Colonic mucosa (tissue), 4 donors: ENCODE data around the gene UQCR11. TPM values are rescaled to one million over a fixed set of nuclear protein-coding genes. Genes with fewer than 3 reads are reported as not detected.

Experiments used
- DNase-seq: peaks from one replicate; pipeline ENCODE4 v3.0.0-alpha.2; 2020
- H3K27ac ChIP-seq: fragments of 200-600 bp; one replicate; pipeline ENCODE4 v1.8.0; 2021
- H3K27me3 ChIP-seq: fragments of 200-600 bp; one replicate; pipeline ENCODE4 v1.8.0; 2021
- H3K36me3 ChIP-seq: fragments of 200-600 bp; one replicate; pipeline ENCODE4 v1.8.0; 2021
- H3K4me1 ChIP-seq: fragments of 200-600 bp; one replicate; pipeline ENCODE4 v1.8.0; 2021; ENCODE audit warnings: mild to moderate bottlenecking
- H3K4me3 ChIP-seq: fragments of 200-600 bp; one replicate; pipeline ENCODE4 v1.8.0; 2021
- H3K9ac ChIP-seq, 2 donors: one replicate each; pipeline ENCODE4 v1.7.0; 2013; ENCODE audit warnings: control low read depth in 2 of 2, low read depth in 2 of 2, low read length in 2 of 2
- H3K9me3 ChIP-seq: fragments of 200-600 bp; one replicate; pipeline ENCODE4 v1.8.0; 2021
- CTCF ChIP-seq: fragments of 200-600 bp; IDR thresholded peaks from one replicate; pipeline ENCODE4 v1.8.0; 2022; ENCODE audit warnings: antibody characterized with exemption, mild to moderate bottlenecking
- intact Hi-C: fragments of 100-400 bp; cut with DNase I; formaldehyde crosslinking; loops from one replicate; pipeline ENCODE4 v1.14.1; 2022
- total RNA-seq, 2 donors: library from RNA; stranded (reverse); fragmentation: NEBNext Ultra II Directional in 1 of 2; extraction: Animal tissue kit (Norgen Biotek cat#: 25700) in 1 of 2; gene quantifications; one replicate each; pipeline ENCODE4 v1.2.1, GENCODE V29; 2021
- donor health status: healthy.
- donor health status: DM: no; HTN: no; CAD: no.
- donor health status: DM: no; HTN: no; CAD: no.

Gene UQCR11
- total RNA-seq, result 100 to 1,000 TPM; 325 to 336 TPM

DNA sequence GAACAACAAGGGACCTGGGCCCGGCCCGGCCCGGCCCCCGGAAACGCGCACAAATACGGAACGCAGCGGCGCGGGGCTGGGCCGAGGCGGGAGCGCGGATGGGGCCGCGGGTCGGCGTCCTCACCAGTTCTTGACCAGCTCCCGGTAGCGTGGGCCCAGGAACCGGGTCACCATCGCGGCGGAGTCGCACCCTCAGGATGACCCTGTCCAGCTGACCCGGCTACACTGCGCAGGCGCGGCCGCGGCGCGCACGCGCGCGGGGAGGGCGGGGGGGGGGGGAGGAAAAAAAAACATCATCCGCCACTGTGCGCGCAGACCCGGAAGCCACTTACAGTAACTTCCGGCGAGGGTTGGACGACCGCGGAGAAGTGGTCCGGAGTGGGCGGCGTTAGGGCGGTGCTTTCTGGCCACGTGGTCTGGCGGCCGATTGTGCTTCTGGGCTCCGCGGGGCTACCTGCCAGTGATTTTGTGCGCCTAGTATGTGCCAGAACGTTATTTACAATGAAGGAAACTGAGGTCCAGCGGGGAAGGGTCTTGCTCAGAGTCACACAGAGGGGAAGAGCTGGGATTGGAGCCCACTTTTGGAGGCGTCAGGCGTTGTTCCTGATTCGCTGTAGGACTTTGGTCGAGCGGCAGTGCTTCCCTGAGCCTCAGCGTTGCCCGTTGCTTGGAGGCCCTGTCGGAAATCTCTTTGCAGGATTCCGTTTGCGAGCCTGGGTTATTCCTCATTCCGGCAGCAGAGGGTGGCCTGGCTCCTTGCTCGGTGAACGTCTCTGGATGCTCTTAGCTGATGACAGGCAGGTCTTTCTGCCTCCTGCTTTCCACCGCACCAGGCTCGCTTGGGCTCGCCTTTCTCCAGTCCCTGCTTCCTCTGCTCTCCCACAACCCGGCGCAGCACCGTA is at the start of gene UQCR11:
TSS of gene UQCR11 (minus strand) at position 227 of the 902 bp plus-strand sequence. CDS start at position 174, 53 bp downstream.
- Histone ChIP-seq H3K4me1 (peaks cover 17% of the 10 kb centered on the region), H3K27me3 (no peaks in the 10 kb centered on the region), H3K27ac (peak within 1 kb of the TSS; percentile 91), H3K36me3 (no peaks in the 10 kb centered on the region), H3K9me3 (no peaks in the 10 kb centered on the region), H3K4me3 (peak within 1 kb of the TSS; percentile 80), H3K9ac (peak within 1 kb of the TSS; percentile 86 to 95)
- peak; percentile 45 for TF ChIP-seq CTCF
- intact Hi-C loops, result no loop called here
- DNase-seq, result peak; percentile 96

DNA sequence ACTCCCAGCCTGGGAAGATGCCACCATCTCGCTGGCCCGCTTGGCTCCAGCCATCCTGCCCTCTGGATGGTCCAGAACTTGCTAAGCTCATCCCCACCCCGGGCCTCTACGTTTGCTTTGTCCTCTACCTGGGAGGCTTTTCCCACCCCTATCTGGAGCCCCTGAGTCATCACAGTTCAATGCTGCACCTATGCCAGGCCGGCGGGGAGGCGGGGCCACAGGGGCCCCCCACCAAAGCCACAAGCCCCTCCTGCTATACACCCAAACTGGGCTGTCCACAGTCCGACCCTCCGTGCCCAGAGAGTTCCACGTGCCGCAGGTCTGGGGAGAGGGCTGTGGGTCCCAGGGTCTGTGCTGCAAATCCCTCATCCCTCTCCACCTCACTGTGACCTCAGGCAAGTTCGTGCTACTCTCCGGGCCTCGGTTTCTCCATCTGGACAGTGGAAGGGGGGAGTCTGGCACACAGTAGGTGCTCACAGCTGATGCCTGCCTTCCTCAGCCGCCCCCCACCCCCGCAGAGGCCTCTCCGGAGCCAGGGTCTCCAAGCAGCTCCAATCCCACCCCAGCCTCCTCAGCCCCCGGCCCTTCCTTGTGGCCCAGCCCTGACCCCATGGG is 49.0 kb upstream of the UQCR11 start:
- H3K27me3 ChIP-seq, result no peaks in the 10 kb centered on the region
- no peaks in the 10 kb centered on the region for H3K9me3 ChIP-seq
- H3K4me3 ChIP-seq, result no peak overlapping the region
- peaks cover 4% of the 10 kb centered on the region for H3K4me1 ChIP-seq
- H3K36me3 ChIP-seq, result no peaks in the 10 kb centered on the region
- no peak overlapping the region for H3K27ac ChIP-seq
- no peak for DNase-seq
- intact Hi-C loops, result loop anchor here (5.0 kb wide), 1 partner anchor 37 kb away; no protein-coding TSS in a partner anchor
- TF ChIP-seq CTCF, result no peak
- H3K9ac ChIP-seq, result no peak overlapping the region

DNA sequence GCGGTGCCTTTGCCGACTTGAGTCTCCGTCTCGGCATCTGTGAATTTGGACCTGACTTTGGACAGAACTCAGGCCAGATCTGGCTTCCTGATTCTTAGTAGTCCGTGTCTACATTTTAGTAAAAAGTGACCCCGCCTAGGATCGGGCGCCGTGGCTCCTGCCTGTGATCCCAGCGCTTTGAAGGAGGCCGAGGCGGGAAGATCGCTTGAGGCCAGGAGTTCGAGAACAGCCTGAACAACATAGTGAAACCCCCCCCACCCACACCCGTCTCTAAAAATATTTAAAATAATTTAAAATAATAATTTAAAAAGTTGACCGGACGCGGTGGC is 48.0 kb upstream of the UQCR11 start:
- DNase-seq, result no peak
- Histone ChIP-seq H3K9me3 (no peaks in the 10 kb centered on the region), H3K36me3 (no peaks in the 10 kb centered on the region), H3K27ac (peak overlapping the region; percentile 96), H3K9ac (peak overlapping the region; percentile 70 to 76), H3K4me3 (peak overlapping the region; percentile 54), H3K27me3 (no peaks in the 10 kb centered on the region), H3K4me1 (peaks cover 4% of the 10 kb centered on the region)
- TF ChIP-seq CTCF, result no peak
- intact Hi-C loops, result loop anchor here (5.0 kb wide), 1 partner anchor 36 kb away; no protein-coding TSS in a partner anchor

GRCh38 chr19:1652471-1653299 is 47.4 kb upstream of the UQCR11 start, which contains the start of gene TCF3:
TSS of gene TCF3 (minus strand) at chr19:1652615. CDS start at chr19:1650248, 2,367 bp downstream.
- TF ChIP-seq CTCF, result no peak
- peak; percentile 98 for DNase-seq
- H3K9me3 ChIP-seq, result no peaks in the 10 kb centered on the region
- no peaks in the 10 kb centered on the region for H3K36me3 ChIP-seq
- H3K27me3 ChIP-seq, result no peaks in the 10 kb centered on the region
- peak within 1 kb of the TSS; percentile 70 to 99 for H3K9ac ChIP-seq
- peaks cover 4% of the 10 kb centered on the region for H3K4me1 ChIP-seq
- peak within 1 kb of the TSS; percentile 96 for H3K27ac ChIP-seq
- peak within 1 kb of the TSS; percentile 97 for H3K4me3 ChIP-seq
- intact Hi-C loops, result loop anchor here (5.0 kb wide), 1 partner anchor 35 kb away; no protein-coding TSS in a partner anchor
